SU-DHL-6 (cell line): Measurements from ENCODE around the gene FN1.

Experiments used
- H2AFZ ChIP-seq: fragments of 200-600 bp; sonication (generic); 2 replicates; pipeline ENCODE4 v1.6.1; 2014; ENCODE audit warnings: low read depth, mild to moderate bottlenecking, moderate library complexity, mixed read lengths, antibody characterized with exemption, low read length; ENCODE audit not compliant: severe bottlenecking
- H3F3A ChIP-seq: fragments of 200-600 bp; shearing (Covaris generic); 2 replicates; pipeline ENCODE4 v1.6.0; 2016; ENCODE audit warnings: antibody characterized with exemption, mild to moderate bottlenecking; ENCODE audit not compliant: insufficient read depth
- H3K27ac ChIP-seq: fragments of 200-600 bp; sonication (generic); 2 replicates; pipeline ENCODE4 v1.5.1; 2016; ENCODE audit warnings: low read depth, mild to moderate bottlenecking, low read length, moderate library complexity, mixed read lengths
- H3K27me3 ChIP-seq: fragments of 200-600 bp; sonication (generic), shearing (Covaris generic); 2 replicates; pipeline ENCODE4 v1.6.0; 2014; ENCODE audit warnings: mild to moderate bottlenecking, low read length
- H3K36me3 ChIP-seq: fragments of 200-600 bp; sonication (generic); 2 replicates; pipeline ENCODE4 v1.6.1; 2014; ENCODE audit warnings: mild to moderate bottlenecking, low read length, mixed read lengths
- H3K4me2 ChIP-seq: fragments of 300-600, 200-600 bp; shearing (Covaris generic), sonication (generic); 2 replicates; pipeline ENCODE4 v1.6.0; 2014; ENCODE audit warnings: low read length, low read depth, mild to moderate bottlenecking; ENCODE audit not compliant: poor library complexity, severe bottlenecking
- H3K4me3 ChIP-seq: fragments of 200-600 bp; sonication (generic); 2 replicates; pipeline ENCODE4 v1.5.1; 2014; ENCODE audit warnings: antibody characterized with exemption, low read length, mild to moderate bottlenecking, mixed read lengths; ENCODE audit not compliant: insufficient read depth, poor library complexity, severe bottlenecking
- H3K79me2 ChIP-seq: fragments of 200-600 bp; sonication (generic); 2 replicates; pipeline ENCODE4 v1.6.1; 2014; ENCODE audit warnings: mild to moderate bottlenecking, low read length, moderate library complexity; ENCODE audit not compliant: insufficient read depth
- H3K9ac ChIP-seq: fragments of 200-600 bp; sonication (generic); 2 replicates; pipeline ENCODE4 v1.7.0; 2014; ENCODE audit warnings: mild to moderate bottlenecking, low read length
- H3K9me2 ChIP-seq: fragments of 200-600 bp; sonication (generic); replicated peaks from 2 replicates; pipeline ENCODE4 v1.6.1; 2014; ENCODE audit warnings: low read length; ENCODE audit not compliant: insufficient read depth
- H3K9me3 ChIP-seq: fragments of 200-600 bp; sonication (generic); 2 replicates; pipeline ENCODE4 v1.6.1; 2014; ENCODE audit warnings: low read length, mixed read lengths; ENCODE audit not compliant: insufficient read depth
- H4K20me1 ChIP-seq: fragments of 200-600 bp; sonication (generic); 2 replicates; pipeline ENCODE4 v1.6.1; 2014; ENCODE audit warnings: low read depth, mild to moderate bottlenecking, antibody characterized with exemption, low read length, moderate library complexity, mixed read lengths
- CTCF ChIP-seq: fragments of 200-600 bp; sonication (generic); IDR thresholded peaks from one replicate; pipeline ENCODE4 v1.5.1; 2017; ENCODE audit warnings: antibody characterized with exemption, mild to moderate bottlenecking, low read length, moderate library complexity; ENCODE audit not compliant: insufficient read depth, poor library complexity, severe bottlenecking
- EZH2phosphoT487 ChIP-seq: fragments of 200-600 bp; sonication (generic), shearing (Covaris generic); conservative IDR thresholded peaks from 2 replicates; pipeline ENCODE4 v1.6.1; 2018; ENCODE audit warnings: mild to moderate bottlenecking, antibody characterized with exemption, low read length, moderate library complexity, mixed read lengths

Gene FN1

GRCh38 chr2:215390550-215390913 lies 45.3 kb downstream of the FN1 start:
- peak overlapping the region; percentile 29 for H3K4me2 ChIP-seq
- no peak overlapping the region for H3K9ac ChIP-seq
- H3K9me3 ChIP-seq: no peaks in the 10 kb centered on the region
- no peaks in the 10 kb centered on the region for H3K9me2 ChIP-seq
- no peaks in the 10 kb centered on the region for H3K27me3 ChIP-seq
- no peaks in the 10 kb centered on the region for H3K36me3 ChIP-seq
- H3K27ac ChIP-seq: no peak overlapping the region
- no peak overlapping the region for H3K4me3 ChIP-seq
- TF ChIP-seq EZH2phosphoT487: no peak
- TF ChIP-seq CTCF: no peak
- no peaks in the 10 kb centered on the region for H4K20me1 ChIP-seq
- no peak overlapping the region for H2AFZ ChIP-seq
- no peaks in the 10 kb centered on the region for H3F3A ChIP-seq
- no peaks in the 10 kb centered on the region for H3K79me2 ChIP-seq

- no peak overlapping the region for H3K9ac ChIP-seq
- no peak overlapping the region for H3K4me2 ChIP-seq
- no peaks in the 10 kb centered on the region for H3K27me3 ChIP-seq
- H3F3A ChIP-seq: no peaks in the 10 kb centered on the region
- H4K20me1 ChIP-seq: no peaks in the 10 kb centered on the region
- H3K27ac ChIP-seq: no peak overlapping the region
- no peak for TF ChIP-seq EZH2phosphoT487
- TF ChIP-seq CTCF: no peak
- no peaks in the 10 kb centered on the region for H3K9me2 ChIP-seq
- H2AFZ ChIP-seq: no peak overlapping the region
- no peak overlapping the region for H3K4me3 ChIP-seq
- H3K36me3 ChIP-seq: no peaks in the 10 kb centered on the region
- no peaks in the 10 kb centered on the region for H3K9me3 ChIP-seq
- H3K79me2 ChIP-seq: no peaks in the 10 kb centered on the region
Observed at GRCh38 chr2:215388002-215388728, 47.7 kb downstream of the FN1 start.

- H3K36me3 ChIP-seq: no peaks in the 10 kb centered on the region
- no peak overlapping the region for H2AFZ ChIP-seq
- no peaks in the 10 kb centered on the region for H3F3A ChIP-seq
- H3K79me2 ChIP-seq: no peaks in the 10 kb centered on the region
- no peak overlapping the region for H3K4me2 ChIP-seq
- no peak for TF ChIP-seq CTCF
- no peak for TF ChIP-seq EZH2phosphoT487
- H4K20me1 ChIP-seq: no peaks in the 10 kb centered on the region
- no peaks in the 10 kb centered on the region for H3K9me2 ChIP-seq
- no peak overlapping the region for H3K27ac ChIP-seq
- no peak overlapping the region for H3K4me3 ChIP-seq
- no peak overlapping the region for H3K9ac ChIP-seq
- no peaks in the 10 kb centered on the region for H3K27me3 ChIP-seq
- no peaks in the 10 kb centered on the region for H3K9me3 ChIP-seq
Observed at GRCh38 chr2:215386566-215386965, 49.3 kb downstream of the FN1 start.
